T-helper 2 cell treated with Interferon-gamma antibody and Interleukin-4, amounts not matched to agents 5 μg/mL and 100 μg/mL, for 36 hours (primary cell): ENCODE results near the gene ESYT1.
A peak's percentile ranks its signal among the peaks of the same experiment; 100 is the strongest.
"Not testable (repeated sequence)": the region's sequence is repeated elsewhere in the genome, so short reads cannot be mapped to it uniquely, and the experiment has no call there.

ENCODE experiments used
- DNase-seq: peaks from one replicate; pipeline ENCODE4 v3.0.0; 2021; ENCODE audit warnings: low spot score
- H3K27ac Mint-ChIP-seq: one replicate; pipeline ENCODE4 v1.8.0; 2021; ENCODE audit warnings: mild to moderate bottlenecking, mixed read lengths
- H3K27me3 Mint-ChIP-seq: one replicate; pipeline ENCODE4 v1.8.0; 2021; ENCODE audit warnings: low read depth, mixed read lengths
- H3K36me3 Mint-ChIP-seq: one replicate; pipeline ENCODE4 v1.8.0; 2021; ENCODE audit warnings: low read depth, mixed read lengths
- H3K4me1 Mint-ChIP-seq: one replicate; pipeline ENCODE4 v1.8.0; 2021; ENCODE audit warnings: low read depth, mixed read lengths
- H3K4me3 Mint-ChIP-seq: one replicate; pipeline ENCODE4 v1.8.0; 2022; ENCODE audit warnings: mild to moderate bottlenecking, moderate library complexity, mixed read lengths
- H3K9me3 Mint-ChIP-seq: one replicate; pipeline ENCODE4 v1.8.0; 2021; ENCODE audit warnings: mixed read lengths

ESYT1 gene

DNA sequence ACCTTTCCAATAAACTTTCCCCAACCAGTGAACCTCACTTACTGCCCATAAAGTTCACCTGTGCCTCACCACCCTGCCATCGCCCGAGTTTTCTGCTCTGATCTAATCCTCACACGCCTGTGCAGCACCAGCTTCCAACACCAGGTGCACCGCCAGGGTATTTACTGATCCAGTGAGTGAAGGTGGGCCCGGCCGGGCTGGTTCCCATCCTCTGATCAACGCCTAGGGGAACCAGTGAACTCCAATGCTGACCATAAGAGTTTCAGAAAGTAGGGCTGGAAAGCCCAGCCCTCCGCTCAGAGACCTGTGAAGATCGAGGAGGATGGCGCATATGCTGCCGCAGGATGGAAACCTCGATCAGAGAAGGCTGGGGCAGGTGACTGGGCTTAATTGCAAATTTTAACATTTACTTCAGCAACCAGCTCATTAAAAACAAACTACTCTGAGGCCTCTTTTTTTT, 23.6 kb downstream of the ESYT1 start:
- H3K27ac Mint-ChIP-seq = peak overlapping the region; percentile 100
- H3K4me3 Mint-ChIP-seq = peak overlapping the region; percentile 94
- peaks cover 36% of the 10 kb centered on the region for H3K4me1 Mint-ChIP-seq
- H3K9me3 Mint-ChIP-seq = no peaks in the 10 kb centered on the region
- peak; percentile 61 for DNase-seq
- no peaks in the 10 kb centered on the region for H3K27me3 Mint-ChIP-seq
- H3K36me3 Mint-ChIP-seq = peaks cover 16% of the 10 kb centered on the region

- peak within 1 kb of the TSS; percentile 94 for H3K4me3 Mint-ChIP-seq
- peaks cover 14% of the 10 kb centered on the region for H3K36me3 Mint-ChIP-seq
- peak within 1 kb of the TSS; percentile 100 for H3K27ac Mint-ChIP-seq
- no peaks in the 10 kb centered on the region for H3K9me3 Mint-ChIP-seq
- no peaks in the 10 kb centered on the region for H3K27me3 Mint-ChIP-seq
- H3K4me1 Mint-ChIP-seq = peaks cover 35% of the 10 kb centered on the region
- DNase-seq = peak; percentile 97
Measured at GRCh38 chr12:56152132-56152755, 24.2 kb downstream of the ESYT1 start, which contains the start of gene MYL6B. Gene MYL6B, plus strand, starts transcription at chr12:56152587. Its CDS starts 1,332 bp downstream, at chr12:56153919.

DNA sequence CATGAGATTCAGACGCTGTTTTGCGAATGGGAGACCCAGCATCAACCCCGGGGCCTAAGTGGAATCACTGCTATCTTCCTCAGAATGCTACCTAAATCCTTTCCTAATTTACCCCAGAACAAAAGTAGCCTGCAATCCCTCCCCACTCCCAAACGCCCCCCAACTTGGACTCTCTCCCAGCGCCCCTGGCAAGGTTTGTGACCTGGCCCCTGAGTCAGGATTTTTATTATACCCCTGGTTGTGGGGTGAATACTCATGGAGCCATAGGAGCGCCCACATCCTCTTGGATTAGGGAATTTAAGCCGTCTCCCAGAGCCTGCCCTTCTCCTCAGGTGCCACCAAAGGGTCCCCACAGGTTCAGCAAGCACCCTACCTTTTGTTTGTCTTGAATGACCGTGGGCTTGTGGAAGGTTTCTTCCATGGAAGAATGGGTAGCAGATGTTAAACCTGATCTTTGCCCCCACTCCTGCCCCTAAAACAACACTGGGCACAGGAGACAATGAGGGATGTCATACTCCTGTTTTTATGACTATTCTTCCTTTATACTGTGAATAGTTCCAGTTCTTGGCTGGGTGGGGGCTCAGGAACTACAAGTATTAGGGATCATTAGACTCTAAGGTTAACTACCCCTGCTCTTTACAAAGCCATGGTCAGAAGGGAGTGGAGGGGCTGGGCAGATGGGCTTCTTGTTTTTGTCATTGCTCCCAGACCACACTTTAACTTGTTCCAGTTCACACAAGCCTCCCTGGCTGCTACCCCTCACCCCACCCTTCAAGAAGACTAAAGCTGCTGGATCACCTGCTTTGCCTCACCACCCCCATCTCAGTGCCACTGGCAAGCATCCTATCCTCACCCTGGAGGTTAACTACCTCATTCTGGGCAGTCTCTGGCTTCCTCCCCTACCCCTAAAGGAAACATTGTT, 24.9 kb downstream of the ESYT1 start:
- Mint-ChIP-seq H3K9me3 (no peaks in the 10 kb centered on the region), H3K4me1 (peaks cover 36% of the 10 kb centered on the region), H3K4me3 (peak overlapping the region; percentile 94), H3K36me3 (peaks cover 17% of the 10 kb centered on the region), H3K27ac (peak overlapping the region; percentile 100), H3K27me3 (no peaks in the 10 kb centered on the region)
- no peak for DNase-seq

GRCh38 chr12:56153678-56154065, 25.6 kb downstream of the ESYT1 start:
- peak overlapping the region; percentile 94 for H3K4me3 Mint-ChIP-seq
- no peak for DNase-seq
- H3K27me3 Mint-ChIP-seq = no peaks in the 10 kb centered on the region
- H3K36me3 Mint-ChIP-seq = peaks cover 23% of the 10 kb centered on the region
- no peaks in the 10 kb centered on the region for H3K9me3 Mint-ChIP-seq
- peak overlapping the region; percentile 100 for H3K27ac Mint-ChIP-seq
- H3K4me1 Mint-ChIP-seq = peaks cover 36% of the 10 kb centered on the region

GRCh38 chr12:56154246-56154771, 26.2 kb downstream of the ESYT1 start:
- H3K27ac Mint-ChIP-seq = no peak overlapping the region
- no peaks in the 10 kb centered on the region for H3K27me3 Mint-ChIP-seq
- DNase-seq = no peak
- H3K9me3 Mint-ChIP-seq = no peaks in the 10 kb centered on the region
- peaks cover 29% of the 10 kb centered on the region for H3K36me3 Mint-ChIP-seq
- H3K4me3 Mint-ChIP-seq = peak overlapping the region; percentile 94
- H3K4me1 Mint-ChIP-seq = peaks cover 36% of the 10 kb centered on the region

DNA sequence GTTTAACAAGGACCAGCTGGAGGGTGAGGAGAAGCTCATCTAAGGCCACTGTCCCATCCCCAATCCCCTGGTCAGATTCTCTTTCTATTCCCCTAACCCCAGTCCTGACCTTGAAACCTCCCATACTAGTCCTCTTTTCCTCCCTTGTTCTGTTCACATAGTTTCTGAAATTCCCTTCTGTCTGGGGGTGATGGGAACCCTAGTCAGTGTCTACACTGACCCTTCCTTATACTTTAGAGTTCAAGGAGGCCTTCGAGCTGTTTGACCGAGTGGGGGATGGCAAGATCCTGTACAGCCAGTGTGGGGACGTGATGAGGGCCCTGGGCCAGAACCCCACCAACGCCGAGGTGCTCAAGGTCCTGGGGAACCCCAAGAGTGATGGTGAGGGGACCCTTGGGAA, 26.8 kb downstream of the ESYT1 start:
- H3K27me3 Mint-ChIP-seq = no peaks in the 10 kb centered on the region
- H3K4me1 Mint-ChIP-seq = peaks cover 37% of the 10 kb centered on the region
- H3K9me3 Mint-ChIP-seq = no peaks in the 10 kb centered on the region
- no peak overlapping the region for H3K27ac Mint-ChIP-seq
- H3K4me3 Mint-ChIP-seq = no peak overlapping the region
- no peak for DNase-seq
- peaks cover 31% of the 10 kb centered on the region for H3K36me3 Mint-ChIP-seq

- Mint-ChIP-seq H3K36me3 (peaks cover 36% of the 10 kb centered on the region), H3K27me3 (no peaks in the 10 kb centered on the region), H3K27ac (peak overlapping the region; percentile 13), H3K4me3 (peak overlapping the region; percentile 28), H3K4me1 (peaks cover 40% of the 10 kb centered on the region), H3K9me3 (no peaks in the 10 kb centered on the region)
- no peak for DNase-seq
Measured at GRCh38 chr12:56155256-56155845, 27.3 kb downstream of the ESYT1 start.

DNA sequence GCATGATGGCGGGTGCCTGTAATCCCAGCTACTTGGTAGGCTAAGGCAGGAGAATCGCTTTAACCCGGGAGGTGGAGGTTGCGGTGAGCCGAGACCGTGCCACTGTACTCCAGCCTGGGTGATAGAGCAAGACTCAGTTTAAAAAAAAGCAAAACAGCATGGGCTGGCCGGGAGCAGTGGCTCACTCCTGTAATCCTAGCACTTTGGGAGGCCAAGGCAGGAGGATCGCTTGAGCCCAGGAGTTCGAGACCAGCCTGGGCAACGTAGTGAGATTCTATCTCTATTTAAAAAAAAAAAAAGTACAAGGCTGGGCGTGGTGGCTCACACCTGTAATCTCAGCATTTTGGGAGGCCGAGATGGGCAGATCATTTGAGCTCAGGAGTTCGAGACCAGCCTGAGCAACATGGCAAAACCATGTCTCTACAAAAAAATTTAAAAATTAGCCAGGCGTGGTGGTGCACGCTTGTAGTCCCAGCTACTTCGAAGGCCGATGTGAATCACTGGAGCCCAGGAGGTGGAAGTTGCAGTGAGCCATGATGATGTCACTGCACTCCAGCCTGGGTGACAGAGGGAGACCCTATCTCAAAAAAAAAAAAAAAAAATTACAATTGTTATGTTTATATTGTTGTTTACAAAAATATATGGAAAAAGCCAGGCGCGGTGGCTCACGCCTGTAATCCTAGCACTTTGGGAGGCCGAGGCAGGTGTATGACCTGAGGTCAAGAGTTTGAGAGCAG, 28.6 kb downstream of the ESYT1 start:
- not testable (repeated sequence) for H3K27me3 Mint-ChIP-seq, H3K9me3 Mint-ChIP-seq, DNase-seq
- peaks cover 48% of the 10 kb centered on the region for H3K36me3 Mint-ChIP-seq
- peak overlapping the region; percentile 98 for H3K27ac Mint-ChIP-seq
- H3K4me3 Mint-ChIP-seq = peak overlapping the region; percentile 94
- peaks cover 41% of the 10 kb centered on the region for H3K4me1 Mint-ChIP-seq

GRCh38 chr12:56157201-56158028, 29.3 kb downstream of the ESYT1 start:
- Mint-ChIP-seq H3K36me3 (peaks cover 56% of the 10 kb centered on the region), H3K27ac (peak overlapping the region; percentile 98), H3K4me3 (peak overlapping the region; percentile 94), H3K27me3 (no peaks in the 10 kb centered on the region), H3K9me3 (no peaks in the 10 kb centered on the region), H3K4me1 (peaks cover 39% of the 10 kb centered on the region)
- DNase-seq = peak; percentile 48

- Mint-ChIP-seq H3K36me3 (peaks cover 61% of the 10 kb centered on the region), H3K9me3 (no peaks in the 10 kb centered on the region), H3K4me1 (peaks cover 37% of the 10 kb centered on the region), H3K27me3 (no peaks in the 10 kb centered on the region), H3K27ac (peak within 1 kb of the TSS; percentile 98), H3K4me3 (peak within 1 kb of the TSS; percentile 94)
- DNase-seq = peak; percentile 92
Measured at GRCh38 chr12:56158029-56158925, 30.2 kb downstream of the ESYT1 start, which contains the start of gene MYL6. Gene MYL6, plus strand, starts transcription at chr12:56158359. Its CDS starts 43 bp downstream, at chr12:56158402.

GRCh38 chr12:56158926-56159461, 30.9 kb downstream of the ESYT1 start:
- Mint-ChIP-seq H3K4me3 (peak overlapping the region; percentile 94), H3K36me3 (peaks cover 69% of the 10 kb centered on the region), H3K4me1 (peaks cover 30% of the 10 kb centered on the region), H3K27me3 (no peaks in the 10 kb centered on the region), H3K9me3 (no peaks in the 10 kb centered on the region), H3K27ac (peak overlapping the region; percentile 98)
- no peak for DNase-seq
